Activated CD4-positive, alpha-beta T cell treated with anti-CD3 and anti-CD28 coated beads, Interleukin-10, Interleukin-2, amounts not matched to agents 100 ng/mL and 50 ng/mL, durations not matched to agents 16 hours and 8 hours (primary cell): ENCODE measurements around the gene MYLK4.

Experiments used
- DNase-seq: peaks from one replicate; pipeline ENCODE4 v3.0.0-alpha.2; 2020

Gene MYLK4

GRCh38 chr6:2693231-2693630 lies 57.5 kb downstream of the MYLK4 start:
- no peak for DNase-seq

GRCh38 chr6:2688401-2689064 lies 62.2 kb downstream of the MYLK4 start:
- peak; percentile 13 for DNase-seq

GRCh38 chr6:2687456-2687855 lies 63.3 kb downstream of the MYLK4 start:
- no peak for DNase-seq

- DNase-seq, result no peak
These were observed 64.2 kb downstream of the MYLK4 start for GRCh38 chr6:2686515-2686914.

- DNase-seq, result no peak
These were observed 65.7 kb downstream of the MYLK4 start for GRCh38 chr6:2684766-2685754.

GRCh38 chr6:2684103-2684749 lies 66.5 kb downstream of the MYLK4 start:
- no peak for DNase-seq

- DNase-seq, result no peak
These were observed 70.3 kb downstream of the MYLK4 start for GRCh38 chr6:2680264-2680922.

- DNase-seq, result no peak
These were observed 73.6 kb downstream of the MYLK4 start for GRCh38 chr6:2677080-2677593.

- no peak for DNase-seq
These were observed 74.7 kb downstream of the MYLK4 start for GRCh38 chr6:2676048-2676447.

GRCh38 chr6:2674857-2675256 lies 75.9 kb downstream of the MYLK4 start:
- DNase-seq, result no peak

- DNase-seq, result no peak
These were observed 81.5 kb downstream of the MYLK4 start for GRCh38 chr6:2669067-2669700.

- DNase-seq, result no peak
These were observed 83.1 kb downstream of the MYLK4 start for GRCh38 chr6:2667617-2668016.

- no peak for DNase-seq
These were observed 83.7 kb downstream of the MYLK4 start for GRCh38 chr6:2666906-2667575.

GRCh38 chr6:2665146-2666070 lies 85.3 kb downstream of the MYLK4 start:
- no peak for DNase-seq

- DNase-seq, result peak; percentile 10
These were observed 87.6 kb downstream of the MYLK4 start for GRCh38 chr6:2663123-2663522.

- no peak for DNase-seq
These were observed 89.1 kb downstream of the MYLK4 start for GRCh38 chr6:2661651-2662050.

GRCh38 chr6:2659882-2660281 lies 90.8 kb downstream of the MYLK4 start:
- no peak for DNase-seq

- DNase-seq, result no peak
These were observed 91.3 kb downstream of the MYLK4 start for GRCh38 chr6:2659381-2659780.

GRCh38 chr6:2658788-2659187 lies 91.9 kb downstream of the MYLK4 start:
- DNase-seq, result no peak

- DNase-seq, result no peak
These were observed 94.2 kb downstream of the MYLK4 start for GRCh38 chr6:2656460-2657079.
